Right atrium auricular region (tissue), 2 donors: ENCODE results near the gene C8A. TPM values are rescaled to one million over a fixed set of nuclear protein-coding genes. Genes with fewer than 3 reads are reported as not detected.

ENCODE experiments used
- DNase-seq: peaks from one replicate; pipeline ENCODE4 v3.0.0-alpha.2; 2019; ENCODE audit warnings: low spot score
- H3K27ac ChIP-seq, 2 donors: fragments of 200-600 bp; sonication (generic); 1 replicate in 1 of 2; 2 replicates in 1 of 2; pipeline ENCODE4 v1.5.1; 2016 to 2019
- H3K27me3 ChIP-seq, 2 donors: fragments of 200-600 bp; sonication (generic); one replicate each; pipeline versions ENCODE4 v1.5.1 to v1.6.0; 2017 to 2019
- H3K36me3 ChIP-seq: fragments of 200-600 bp; sonication (generic); one replicate; pipeline ENCODE4 v1.5.1; 2016
- H3K4me1 ChIP-seq, 2 donors: fragments of 200-600 bp; sonication (generic); one replicate each; pipeline versions ENCODE4 v1.5.1 to v1.6.0; 2017 to 2019
- H3K4me3 ChIP-seq, 2 donors: fragments of 200-600 bp; sonication (generic); 1 replicate in 1 of 2; 2 replicates in 1 of 2; pipeline ENCODE4 v1.5.1; 2017 to 2019; ENCODE audit warnings: mild to moderate bottlenecking in 1 of 2, moderate library complexity in 1 of 2
- H3K9me3 ChIP-seq, 2 donors: fragments of 200-600 bp; sonication (generic); one replicate each; pipeline ENCODE4 v1.5.1; 2019
- total RNA-seq, 2 donors: library from RNA; depleted of rRNA; stranded (reverse); fragments of >200 nt; gene quantifications; one replicate each; pipeline ENCODE4 v1.1.0, GENCODE V29; 2016
- TF ChIP-seq, protein P1 (sequence below), 2 donors: fragments of 200-600 bp; sonication (generic); IDR thresholded peaks; one replicate each; pipeline ENCODE4 v1.5.1; 2019; ENCODE audit warnings: antibody characterized with exemption in 2 of 2

Gene C8A
- total RNA-seq, 2 donors from 2014 or later: not detected

GRCh38 chr1:56849750-56850149 is 4.8 kb upstream of the C8A start:
- Histone ChIP-seq H3K9me3 (no peaks in the 10 kb centered on the region), H3K27me3 (no peaks in the 10 kb centered on the region), H3K36me3 (no peaks in the 10 kb centered on the region), H3K4me3 (no peak overlapping the region), H3K27ac (no peak overlapping the region), H3K4me1 (no peaks in the 10 kb centered on the region)
- TF ChIP-seq, protein P1, sequence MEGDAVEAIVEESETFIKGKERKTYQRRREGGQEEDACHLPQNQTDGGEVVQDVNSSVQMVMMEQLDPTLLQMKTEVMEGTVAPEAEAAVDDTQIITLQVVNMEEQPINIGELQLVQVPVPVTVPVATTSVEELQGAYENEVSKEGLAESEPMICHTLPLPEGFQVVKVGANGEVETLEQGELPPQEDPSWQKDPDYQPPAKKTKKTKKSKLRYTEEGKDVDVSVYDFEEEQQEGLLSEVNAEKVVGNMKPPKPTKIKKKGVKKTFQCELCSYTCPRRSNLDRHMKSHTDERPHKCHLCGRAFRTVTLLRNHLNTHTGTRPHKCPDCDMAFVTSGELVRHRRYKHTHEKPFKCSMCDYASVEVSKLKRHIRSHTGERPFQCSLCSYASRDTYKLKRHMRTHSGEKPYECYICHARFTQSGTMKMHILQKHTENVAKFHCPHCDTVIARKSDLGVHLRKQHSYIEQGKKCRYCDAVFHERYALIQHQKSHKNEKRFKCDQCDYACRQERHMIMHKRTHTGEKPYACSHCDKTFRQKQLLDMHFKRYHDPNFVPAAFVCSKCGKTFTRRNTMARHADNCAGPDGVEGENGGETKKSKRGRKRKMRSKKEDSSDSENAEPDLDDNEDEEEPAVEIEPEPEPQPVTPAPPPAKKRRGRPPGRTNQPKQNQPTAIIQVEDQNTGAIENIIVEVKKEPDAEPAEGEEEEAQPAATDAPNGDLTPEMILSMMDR (IDR thresholded peaks at IDR 0.05): no peak
- DNase-seq: no peak

DNA sequence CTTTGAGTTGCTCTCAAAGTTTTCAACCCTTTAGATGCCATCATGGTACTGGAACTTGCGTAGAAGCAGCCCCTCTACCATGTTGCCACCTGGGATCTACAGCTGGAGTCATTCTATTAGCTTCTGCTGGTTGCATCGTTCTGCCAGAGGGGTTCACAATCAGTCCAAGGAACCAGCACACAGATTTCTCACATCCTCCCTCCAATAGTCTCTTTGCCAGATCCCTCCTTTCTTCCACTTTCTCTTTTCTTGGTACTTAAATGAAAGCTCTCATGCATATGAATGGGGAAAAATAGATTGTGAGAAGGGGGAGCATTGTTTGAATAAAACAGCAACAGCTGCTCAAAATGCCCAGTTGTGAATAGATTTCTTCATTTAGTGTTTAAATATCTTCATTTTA is 4.2 kb upstream of the C8A start:
- Histone ChIP-seq H3K4me1 (no peaks in the 10 kb centered on the region), H3K27me3 (no peaks in the 10 kb centered on the region), H3K36me3 (no peaks in the 10 kb centered on the region), H3K27ac (no peak overlapping the region), H3K4me3 (no peak overlapping the region), H3K9me3 (no peaks in the 10 kb centered on the region)
- DNase-seq: no peak
- TF ChIP-seq, protein P1 (IDR thresholded peaks at IDR 0.05): no peak

- no peak for DNase-seq
- TF ChIP-seq, protein P1 (IDR thresholded peaks at IDR 0.05): no peak
- Histone ChIP-seq H3K36me3 (no peaks in the 10 kb centered on the region), H3K9me3 (no peaks in the 10 kb centered on the region), H3K27ac (no peak overlapping the region), H3K4me3 (no peak overlapping the region), H3K27me3 (no peaks in the 10 kb centered on the region), H3K4me1 (no peaks in the 10 kb centered on the region)
These were observed 3.7 kb upstream of the C8A start for GRCh38 chr1:56850922-56851321.

DNA sequence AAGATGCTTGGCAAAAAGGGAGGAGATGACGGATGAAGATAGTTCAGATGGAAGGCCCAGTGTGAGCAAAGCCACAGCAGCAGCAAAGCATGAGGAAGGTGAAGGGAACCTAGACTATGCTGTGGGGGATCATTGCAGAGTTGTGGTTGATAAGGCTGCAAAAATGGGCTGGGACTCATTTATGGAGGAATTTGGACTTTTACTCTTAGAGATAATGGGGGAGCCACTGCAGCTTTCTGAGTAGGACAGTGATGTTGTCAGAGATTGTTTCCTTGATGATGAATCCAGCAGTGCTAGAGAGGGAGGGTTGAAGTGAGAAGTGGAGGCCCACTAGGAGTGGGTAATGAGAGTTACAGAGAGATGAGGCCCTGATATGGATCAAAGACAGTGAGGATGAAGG is 2.1 kb upstream of the C8A start:
- Histone ChIP-seq H3K36me3 (no peaks in the 10 kb centered on the region), H3K4me1 (no peaks in the 10 kb centered on the region), H3K27me3 (no peaks in the 10 kb centered on the region), H3K9me3 (no peaks in the 10 kb centered on the region), H3K4me3 (no peak overlapping the region), H3K27ac (no peak overlapping the region)
- TF ChIP-seq, protein P1 (IDR thresholded peaks at IDR 0.05): no peak
- no peak for DNase-seq

GRCh38 chr1:56855190-56855589 is 593 bp downstream of the C8A start:
- TF ChIP-seq, protein P1 (IDR thresholded peaks at IDR 0.05): no peak
- Histone ChIP-seq H3K27me3 (no peaks in the 10 kb centered on the region), H3K36me3 (no peaks in the 10 kb centered on the region), H3K27ac (no peak overlapping the region), H3K4me1 (no peaks in the 10 kb centered on the region), H3K9me3 (no peaks in the 10 kb centered on the region), H3K4me3 (no peak overlapping the region)
- DNase-seq: no peak

GRCh38 chr1:56856186-56856585 is 1.6 kb downstream of the C8A start:
- no peaks in the 10 kb centered on the region for H3K9me3 ChIP-seq
- no peaks in the 10 kb centered on the region for H3K27me3 ChIP-seq
- H3K4me3 ChIP-seq: no peak overlapping the region
- DNase-seq: no peak
- no peak overlapping the region for H3K27ac ChIP-seq
- H3K4me1 ChIP-seq: no peaks in the 10 kb centered on the region
- TF ChIP-seq, protein P1 (IDR thresholded peaks at IDR 0.05): no peak
- H3K36me3 ChIP-seq: no peaks in the 10 kb centered on the region
